IPS DF 4.7 (cell line): Measurements from ENCODE around the gene LCN15.
"Not testable (repeated sequence)": the region's sequence is repeated elsewhere in the genome, so short reads cannot be mapped to it uniquely, and the experiment has no call there.

Experiments
- DNase-seq: peaks from one replicate; pipeline ENCODE4 v3.0.0-alpha.2; 2013; ENCODE audit warnings: low spot score; ENCODE audit errors: extremely low read depth

Gene LCN15

DNA sequence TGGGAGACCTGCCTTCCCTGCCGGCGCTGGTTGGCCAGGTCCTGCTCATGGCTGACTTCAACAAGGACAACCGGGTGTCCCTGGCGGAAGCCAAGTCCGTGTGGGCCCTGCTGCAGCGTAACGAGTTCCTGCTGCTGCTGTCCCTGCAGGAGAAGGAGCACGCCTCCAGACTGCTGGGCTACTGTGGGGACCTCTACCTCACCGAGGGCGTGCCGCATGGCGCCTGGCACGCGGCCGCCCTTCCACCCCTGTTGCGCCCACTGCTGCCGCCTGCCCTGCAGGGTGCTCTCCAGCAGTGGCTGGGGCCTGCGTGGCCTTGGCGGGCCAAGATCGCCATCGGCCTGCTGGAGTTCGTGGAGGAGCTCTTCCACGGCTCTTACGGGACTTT is 41.4 kb downstream of the LCN15 start:
- DNase-seq: no peak

DNA sequence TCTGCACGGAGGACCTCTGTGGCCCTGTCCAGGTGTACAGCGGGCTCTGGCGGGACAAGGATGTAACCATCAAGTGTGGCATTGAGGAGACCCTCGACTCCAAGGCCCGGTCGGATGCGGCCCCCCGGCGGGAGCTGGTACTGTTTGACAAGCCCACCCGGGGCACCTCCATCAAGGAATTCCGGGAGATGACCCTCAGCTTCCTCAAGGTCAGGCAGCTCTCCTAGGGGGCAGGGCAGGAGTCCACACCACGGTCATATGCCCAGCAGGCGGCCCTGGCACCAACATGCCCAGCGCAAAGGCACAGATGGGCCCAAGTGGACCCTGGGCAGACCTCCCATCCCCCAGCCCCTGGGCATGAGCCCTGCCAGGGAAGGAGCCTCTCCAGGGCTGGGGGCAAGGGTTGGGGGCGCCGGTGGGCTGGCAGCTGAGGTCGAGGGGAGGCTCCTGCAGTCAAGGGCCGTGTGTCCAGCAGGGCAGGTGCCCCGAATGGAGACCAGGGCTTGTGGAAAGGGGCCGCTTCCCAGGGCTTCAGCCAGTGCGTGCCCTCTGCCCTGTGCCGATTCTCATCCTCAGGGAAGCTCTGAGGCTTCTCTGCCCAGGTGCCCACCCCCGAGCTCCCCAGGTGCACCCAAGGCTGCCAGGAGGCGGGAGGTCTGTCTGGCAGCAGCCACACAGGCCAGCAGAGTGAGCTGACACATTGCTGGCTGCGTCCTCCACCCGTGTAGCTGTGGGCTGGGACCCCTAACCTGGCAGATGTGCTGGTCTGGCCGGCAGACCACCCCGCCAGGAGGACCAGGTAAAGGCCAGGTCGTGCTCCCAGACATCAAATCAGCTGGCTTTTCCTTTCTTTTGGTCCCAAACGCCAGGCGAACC is 42.0 kb downstream of the LCN15 start:
- no peak for DNase-seq

DNA sequence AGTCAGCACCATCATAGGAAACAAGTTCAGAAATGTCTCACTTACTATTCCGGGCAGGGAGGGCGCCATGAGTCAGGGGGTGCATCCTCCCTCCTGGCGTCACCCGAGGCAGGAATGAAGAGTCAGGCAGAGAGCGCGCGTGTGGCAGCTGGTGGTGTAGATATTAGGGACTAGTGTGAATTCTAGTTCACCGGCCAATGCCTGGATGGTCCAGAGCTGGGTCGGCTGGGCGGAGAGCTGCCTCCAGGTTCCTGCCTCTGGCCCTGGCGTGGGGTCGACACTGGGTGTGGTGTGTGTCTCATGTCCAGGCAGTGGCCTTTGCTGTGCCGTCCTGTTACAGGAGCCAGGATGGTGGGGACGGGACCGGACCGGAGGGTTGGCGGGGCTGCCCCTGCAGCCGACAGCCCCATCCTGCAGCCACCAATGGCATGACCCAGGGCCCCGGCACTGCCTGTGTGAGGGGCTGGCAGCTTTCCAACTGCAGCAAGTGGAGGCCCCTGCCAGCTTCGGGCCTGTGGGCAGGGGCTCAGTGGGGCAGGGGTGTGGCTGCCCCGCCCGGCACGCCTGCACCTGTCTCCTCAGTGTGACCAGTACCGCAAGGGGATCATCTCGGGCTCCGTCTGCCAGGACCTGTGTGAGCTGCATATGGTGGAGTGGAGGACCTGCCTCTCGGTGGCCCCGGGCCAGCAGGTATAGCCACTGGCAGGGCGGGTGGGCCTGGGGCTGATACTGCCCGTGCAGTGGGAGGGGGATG is 42.8 kb downstream of the LCN15 start:
- no peak for DNase-seq

DNA sequence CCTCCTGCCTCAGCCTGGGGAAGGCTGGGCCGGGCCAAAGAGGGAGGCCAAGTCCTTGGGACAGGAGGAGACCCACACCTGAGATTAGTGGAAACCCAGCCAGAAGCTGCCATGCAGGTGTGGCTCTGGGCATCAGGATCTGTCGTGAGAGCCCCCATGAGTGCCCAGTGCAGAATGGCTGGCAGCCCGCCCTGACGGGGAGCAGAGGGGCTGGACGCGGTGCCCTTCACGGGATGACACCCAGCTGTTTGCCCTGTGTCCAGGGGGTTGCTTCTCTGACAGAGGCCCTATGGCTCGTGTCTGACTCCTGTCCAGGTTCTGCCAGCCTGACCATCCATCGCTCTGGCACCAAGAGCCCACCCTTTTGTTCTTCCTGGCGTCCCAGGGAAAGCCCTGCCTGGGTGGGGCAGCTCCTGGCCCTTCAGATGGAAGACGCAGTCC is 43.4 kb downstream of the LCN15 start:
- no peak for DNase-seq

DNA sequence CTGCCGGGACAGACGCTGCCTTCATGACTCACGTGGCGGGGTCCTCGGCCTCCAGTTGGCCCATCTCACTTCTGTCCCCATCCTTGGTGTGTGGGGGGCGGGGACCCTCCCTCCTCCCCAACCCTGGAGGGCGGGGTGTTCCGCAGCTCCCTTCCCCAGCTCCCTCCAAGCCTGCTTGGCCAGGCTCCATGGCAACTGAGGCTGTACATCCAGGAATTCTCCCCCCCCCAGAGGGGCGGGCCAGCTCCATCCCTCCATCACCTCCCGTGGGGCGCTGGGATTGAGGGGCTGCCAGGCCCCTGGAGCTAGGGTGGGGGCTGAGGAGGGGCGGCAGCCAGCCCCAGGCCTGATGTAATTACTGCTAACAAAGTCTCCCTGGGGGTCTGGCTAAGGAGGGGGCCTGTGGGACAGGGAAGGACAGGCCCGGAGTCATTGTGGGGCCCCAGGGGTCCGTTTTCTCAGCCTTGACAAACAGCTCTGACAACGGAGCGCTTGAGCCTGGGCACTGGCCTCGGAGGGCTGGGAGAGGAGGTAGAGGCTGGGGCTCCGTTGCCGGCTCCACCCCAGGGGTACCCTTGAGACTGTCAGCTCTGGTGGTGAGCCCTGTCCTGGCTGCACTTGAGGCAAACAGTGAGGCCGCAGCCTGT is 43.9 kb downstream of the LCN15 start:
- DNase-seq: no peak

DNA sequence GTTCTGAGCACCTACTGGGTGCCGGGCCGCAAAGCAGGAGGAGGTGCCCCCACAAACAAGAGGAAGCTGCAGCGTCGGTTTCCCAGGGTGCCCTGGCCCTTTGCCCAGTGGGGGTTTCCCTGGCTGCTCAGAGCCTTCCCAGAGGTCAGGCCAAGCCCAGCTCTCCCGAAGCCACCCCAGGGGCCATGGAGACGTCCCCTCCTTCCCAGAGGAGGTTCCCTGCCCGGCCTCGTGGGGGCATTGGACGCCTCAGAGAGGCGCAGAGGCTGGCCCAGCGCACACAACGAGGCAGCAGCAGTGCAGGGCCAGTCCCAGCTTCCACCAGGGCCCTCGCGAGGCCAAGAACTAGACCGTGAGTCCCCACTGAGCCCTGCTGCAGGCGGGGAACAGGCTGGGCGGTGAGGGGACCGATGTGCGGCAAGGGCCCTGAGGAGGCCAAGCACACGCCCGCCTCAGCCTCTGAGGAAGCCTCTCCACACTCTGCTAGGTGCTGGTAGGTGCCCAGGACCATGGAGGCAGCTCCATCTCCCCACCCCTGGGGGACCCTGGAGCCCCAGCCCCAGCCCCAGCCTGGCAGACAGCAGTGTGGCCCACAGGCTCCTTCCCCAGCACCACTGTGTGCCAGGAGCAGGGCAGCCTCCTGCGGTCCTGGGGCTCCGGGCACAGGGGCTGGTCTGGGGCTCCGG is 45.0 kb downstream of the LCN15 start:
- no peak for DNase-seq

DNA sequence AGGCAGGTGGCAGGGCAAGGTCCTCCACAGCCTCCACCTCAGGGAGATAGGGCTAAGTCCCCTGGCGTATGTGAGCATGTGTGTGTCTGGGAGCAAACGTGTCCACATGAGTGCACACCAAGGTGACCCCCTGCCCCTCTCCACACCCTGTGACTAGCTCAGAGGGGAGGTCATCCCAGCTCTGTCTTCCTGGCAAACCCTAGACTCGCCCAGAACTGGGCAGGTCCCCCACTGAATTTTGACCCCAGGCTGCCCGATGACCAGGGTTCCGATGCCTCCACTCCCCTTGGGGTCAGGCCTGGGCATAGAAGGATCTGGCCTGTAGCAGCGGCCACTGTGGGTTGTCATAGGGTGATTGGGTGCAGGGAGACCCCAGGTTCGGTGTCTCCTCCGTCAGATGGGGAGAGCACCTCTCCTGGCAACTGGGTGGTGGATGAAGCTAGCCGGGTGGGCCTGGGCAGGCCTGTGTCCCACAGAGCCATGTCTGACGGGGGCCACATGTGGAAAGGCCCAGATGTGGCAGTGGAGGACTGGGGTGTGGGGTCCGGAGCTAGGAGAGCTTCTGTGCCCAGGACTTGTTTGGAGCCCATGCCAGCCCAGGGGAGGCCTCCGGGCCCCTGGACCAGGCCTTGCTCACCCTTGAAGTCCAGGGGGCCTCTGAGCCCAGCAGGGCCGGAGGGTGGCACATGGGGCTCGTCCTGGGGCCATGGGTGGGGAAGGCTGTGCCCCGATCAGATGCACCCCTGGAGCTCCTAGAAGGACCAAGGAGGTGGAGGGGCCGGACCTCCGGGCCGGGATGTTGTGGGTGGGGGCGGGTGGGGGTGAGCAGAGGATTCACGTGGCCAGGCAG is 45.7 kb downstream of the LCN15 start:
- DNase-seq: no peak

DNA sequence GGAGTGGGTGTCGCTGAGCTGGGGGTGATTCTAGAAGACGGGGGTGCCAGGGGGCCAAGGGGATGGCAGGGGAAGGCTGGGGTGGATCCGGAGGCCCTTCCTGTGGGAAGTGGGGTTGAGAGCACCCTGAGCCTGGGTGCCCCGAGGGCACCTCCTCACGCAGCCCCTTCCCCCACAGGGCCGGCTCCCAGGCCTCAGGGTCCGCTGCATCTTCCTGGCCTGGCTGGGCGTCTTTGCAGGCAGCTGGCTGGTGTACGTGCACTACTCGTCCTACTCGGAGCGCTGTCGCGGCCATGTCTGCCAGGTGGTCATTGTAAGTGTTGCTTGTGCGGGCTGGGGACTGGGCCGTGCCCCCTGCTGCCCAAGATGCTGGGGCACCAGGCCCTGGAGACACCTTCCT is 46.9 kb downstream of the LCN15 start:
- DNase-seq: no peak

DNA sequence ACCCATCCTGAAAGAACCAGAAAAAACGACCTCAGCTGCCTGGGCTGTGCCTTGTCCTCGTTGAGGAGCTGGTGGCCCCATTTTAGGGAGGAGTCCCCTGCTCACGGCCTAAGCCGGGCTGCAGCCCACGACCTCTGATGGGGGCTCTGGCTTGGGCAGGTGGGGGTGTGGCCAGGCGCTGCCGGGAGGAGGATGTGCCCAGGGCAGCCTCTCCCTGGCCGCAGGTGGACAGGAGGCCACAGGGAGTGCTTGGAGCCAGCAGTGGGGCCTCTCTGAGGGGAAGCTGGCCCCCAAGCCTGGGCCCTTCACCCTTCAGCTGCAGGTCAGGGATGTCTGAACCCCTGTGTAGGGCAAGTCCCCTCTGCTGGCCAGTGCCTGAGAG is 49.4 kb downstream of the LCN15 start:
- DNase-seq: no peak

DNA sequence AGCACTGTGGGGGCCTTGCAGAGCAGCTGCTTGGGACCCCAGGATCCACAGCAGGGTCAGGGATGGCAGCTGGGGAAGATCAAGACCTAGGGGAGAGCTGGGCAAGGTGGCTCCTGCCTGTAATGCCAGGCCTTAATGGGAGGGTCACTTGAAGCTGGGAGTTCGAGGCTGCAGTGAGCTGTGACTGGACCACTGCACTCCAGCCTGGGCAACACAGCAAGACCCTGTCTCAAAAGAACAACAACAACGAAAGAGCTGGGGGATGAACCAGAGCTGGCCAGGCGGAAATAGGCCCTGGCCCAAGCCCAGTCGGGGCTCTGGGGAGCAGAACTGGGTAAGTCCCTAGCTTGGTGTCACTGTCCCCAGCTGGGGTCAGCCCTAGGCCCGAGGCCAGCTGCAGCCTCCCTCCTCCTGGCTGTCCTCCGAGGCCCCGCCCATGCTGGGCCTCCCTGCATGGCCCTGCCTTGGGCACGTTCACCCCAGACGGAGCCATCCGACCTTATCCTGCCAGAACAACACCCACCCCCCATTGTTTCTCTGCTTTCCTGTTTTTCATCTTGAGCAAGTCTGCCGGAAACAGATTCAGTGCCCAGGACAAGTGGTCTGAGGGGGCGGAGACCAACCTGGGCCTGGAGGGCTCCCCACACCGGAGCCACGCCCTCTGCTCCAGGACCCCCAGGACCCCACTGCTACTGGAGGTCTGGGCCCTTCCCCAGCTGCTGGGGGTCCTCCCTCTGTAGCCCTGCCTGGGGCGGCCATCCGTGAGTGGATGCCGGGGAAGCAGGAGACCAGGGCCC is 50.0 kb downstream of the LCN15 start:
- DNase-seq: no peak

DNA sequence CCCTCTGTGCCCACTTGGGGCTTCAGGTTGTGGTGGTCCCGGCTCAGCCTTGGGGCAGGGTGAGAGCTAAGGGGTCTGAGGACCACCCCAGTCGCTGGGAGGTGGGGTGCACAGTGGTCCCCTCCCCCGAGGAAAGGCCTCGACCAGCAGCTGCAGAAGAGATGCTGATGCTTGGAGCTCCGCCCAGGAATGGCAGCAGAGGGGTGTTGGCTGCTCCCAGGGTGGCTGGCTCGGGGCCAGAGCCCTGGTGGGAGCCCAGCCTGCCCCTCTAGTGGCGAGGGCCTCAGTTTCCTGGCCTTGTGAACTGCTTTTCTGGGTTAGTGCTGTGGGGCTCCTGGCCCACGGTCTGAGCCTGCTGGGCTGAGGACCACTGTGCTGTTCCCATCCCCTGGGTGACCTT is 50.8 kb downstream of the LCN15 start:
- DNase-seq: no peak

DNA sequence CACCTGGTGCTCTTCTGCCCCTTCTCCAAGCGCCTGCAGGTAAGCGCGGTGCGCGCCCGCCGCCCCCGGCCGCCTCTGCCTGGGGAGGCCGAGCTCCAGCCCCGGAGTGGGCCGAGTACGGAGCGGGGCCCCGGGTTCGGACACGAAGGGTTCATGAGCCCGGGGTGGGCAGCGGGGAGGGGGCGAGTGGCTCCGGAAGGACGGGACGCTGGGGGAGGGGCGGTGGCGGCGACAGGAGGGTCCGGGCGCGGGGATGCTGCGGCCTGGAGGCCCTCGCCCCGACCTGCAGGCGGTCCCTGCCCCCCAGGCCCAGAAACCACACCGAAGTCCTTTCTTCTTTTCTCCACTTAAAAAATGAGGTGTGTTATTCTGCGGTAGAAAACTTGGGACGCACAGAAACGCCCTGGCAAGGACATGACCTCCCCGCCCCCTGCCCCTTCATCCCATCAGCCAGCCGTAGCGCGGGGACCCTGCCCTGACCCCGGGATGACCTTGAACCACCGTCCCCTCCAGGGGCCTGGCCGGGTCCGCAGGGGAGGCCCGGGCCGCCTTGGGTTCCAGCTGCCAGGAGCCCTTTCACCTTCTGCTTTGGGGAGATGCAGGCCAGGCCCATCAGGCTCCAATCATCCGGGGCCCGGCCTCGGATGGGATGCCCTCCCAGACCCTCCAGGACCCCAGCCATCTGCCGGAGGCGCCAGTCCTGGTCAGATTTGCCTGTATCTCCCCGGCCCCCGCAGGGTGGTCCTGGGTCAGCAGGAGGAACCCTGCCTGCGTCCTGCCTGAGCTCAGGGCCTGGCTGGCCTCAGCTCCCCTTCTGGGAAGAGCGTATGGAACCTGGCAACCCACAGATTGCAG is 51.4 kb downstream of the LCN15 start:
- no peak for DNase-seq

DNA sequence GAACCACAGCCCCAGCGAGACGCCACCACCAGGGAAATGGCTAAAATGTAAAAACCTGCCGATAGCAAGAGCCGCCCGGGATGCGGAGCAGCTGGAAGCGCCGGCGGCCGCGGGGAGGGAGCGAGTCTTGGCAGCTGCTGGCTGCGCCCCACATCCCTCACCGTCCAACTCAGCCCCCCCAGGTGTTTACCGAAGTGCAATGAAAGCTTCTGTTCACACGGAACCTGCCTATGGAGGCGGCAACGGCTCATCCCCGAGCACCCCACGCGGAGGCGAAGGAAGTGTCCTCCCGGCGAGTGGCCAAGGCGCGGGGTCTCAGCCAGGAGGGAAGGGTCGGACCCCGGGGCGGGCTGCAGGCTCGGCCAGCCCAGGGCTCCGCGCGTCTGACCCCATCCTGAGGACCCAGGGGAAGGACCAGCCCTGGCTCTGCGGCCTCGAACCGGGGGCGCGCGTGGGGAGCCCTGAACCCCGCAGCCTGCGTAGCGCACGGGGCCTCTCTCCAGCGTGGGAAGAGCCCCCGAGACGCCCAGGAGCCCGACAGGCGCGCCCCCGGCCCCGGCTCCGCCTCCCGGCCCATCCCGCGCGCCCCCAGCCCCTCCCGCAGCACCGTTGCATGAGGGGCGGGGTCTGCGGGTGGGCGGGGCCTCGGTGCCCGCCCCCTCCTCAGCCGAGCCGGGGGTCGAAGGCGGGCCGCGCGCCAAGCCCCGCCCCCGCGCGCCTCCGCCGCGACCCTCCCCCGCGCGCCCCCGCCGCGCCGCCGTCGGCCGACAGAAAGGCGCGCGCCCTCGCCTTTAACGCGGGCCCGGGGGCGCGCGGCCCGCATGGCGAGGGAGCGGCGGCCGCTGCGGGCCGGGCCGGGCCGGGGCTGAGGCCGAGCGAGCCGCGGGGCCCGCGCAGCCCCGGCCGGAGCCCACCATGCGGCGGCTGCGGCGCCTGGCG is 52.3 kb downstream of the LCN15 start, which contains the start of gene DIPK1B:
Gene DIPK1B, plus strand, starts transcription at position 822 of the 939 bp plus-strand sequence. Its CDS starts 94 bp downstream, at position 916.
- DNase-seq: no peak

DNA sequence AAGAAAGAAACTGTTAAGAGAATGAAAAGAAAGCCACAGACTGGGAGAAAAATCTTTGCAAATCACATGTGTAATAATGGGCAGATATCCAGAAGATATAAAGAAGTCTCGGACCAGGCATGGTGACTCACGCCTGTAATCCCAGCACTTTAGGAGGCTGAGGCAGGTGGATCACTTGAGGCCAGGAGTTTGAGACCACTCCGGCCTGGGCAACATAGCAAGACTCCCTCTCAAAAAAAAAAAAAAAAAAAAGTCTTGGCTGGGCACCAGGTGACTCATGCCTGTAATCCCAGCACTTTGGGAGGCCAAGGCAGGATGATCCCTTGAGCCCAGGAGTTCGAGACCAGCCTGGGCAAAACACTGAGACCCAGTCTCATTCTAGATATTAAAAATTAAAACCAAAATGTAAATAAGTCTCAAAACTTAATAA is 53.1 kb downstream of the LCN15 start:
- not testable (repeated sequence) for DNase-seq

DNA sequence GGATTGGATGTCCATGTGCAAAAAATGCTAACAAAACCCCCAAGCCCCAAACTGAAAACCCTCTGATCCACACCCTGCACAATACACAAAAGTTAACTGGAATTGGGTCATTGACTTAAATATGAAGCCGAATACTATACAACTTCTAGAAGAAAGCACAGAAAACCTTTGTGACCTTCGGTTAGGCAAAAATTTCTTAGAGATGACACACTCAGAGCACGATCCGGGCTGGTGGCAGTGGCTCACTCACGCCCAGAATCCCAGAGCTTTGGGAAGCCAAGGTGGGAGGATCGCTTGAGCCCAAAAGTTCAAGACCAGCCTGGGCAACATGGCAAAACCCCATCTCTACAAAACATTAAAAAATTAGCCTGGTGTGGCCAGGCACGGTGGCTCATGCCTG is 53.8 kb downstream of the LCN15 start:
- no peak for DNase-seq
